Endothelial cell of umbilical vein (primary cell): ENCODE results near the gene SLC22A8.

Source experiments
- CTCF ChIP-seq, 2 donors: IDR thresholded peaks; 1 replicate in 1 of 2; 2 replicates in 1 of 2; pipeline ENCODE4 v1.5.1; 2011; ENCODE audit warnings: low read length in 2 of 2, mild to moderate bottlenecking in 2 of 2, moderate library complexity in 2 of 2, control low read depth in 1 of 2, inconsistent platforms in 1 of 2, low read depth in 1 of 2; ENCODE audit not compliant: insufficient read depth in 1 of 2; ENCODE audit errors: extremely low read depth in 1 of 2
- POLR2A ChIP-seq: IDR thresholded peaks from 2 replicates; pipeline ENCODE4 v1.6.1; 2012; ENCODE audit warnings: low read depth, mild to moderate bottlenecking, control low read depth, low read length

GRCh38 chr11:62953811-62954210 is 61.8 kb downstream of the SLC22A8 start:
- no peak for TF ChIP-seq POLR2A
- TF ChIP-seq CTCF (IDR thresholded peaks at IDR 0.05; ENCODE audit: extremely low read depth in 1 of 2, insufficient read depth in 1 of 2, low read depth in 1 of 2, low read length in 2 of 2) = no peak
